ENCODE results near the gene HIVEP3. TPM values are rescaled to one million over a fixed set of nuclear protein-coding genes. Genes with fewer than 3 reads are reported as not detected.

HIVEP3 gene
- total RNA-seq, 1 donor from 2014 or later: 6.5 TPM

GRCh38 chr1:41714638-41715389 is 203.9 kb downstream of the HIVEP3 start:
- intact Hi-C loops (cut with micrococcal nuclease): no loop called here
- peak; percentile 42 for DNase-seq
- peak; percentile 27 for ATAC-seq

GRCh38 chr1:41713557-41714327 is 205.0 kb downstream of the HIVEP3 start:
- DNase-seq (no peak), ATAC-seq (no peak)
- intact Hi-C loops (cut with micrococcal nuclease): no loop called here

GRCh38 chr1:41713141-41713540 is 205.6 kb downstream of the HIVEP3 start:
- ATAC-seq (peak; percentile 17), DNase-seq (no peak)
- intact Hi-C loops (cut with micrococcal nuclease): no loop called here

DNA sequence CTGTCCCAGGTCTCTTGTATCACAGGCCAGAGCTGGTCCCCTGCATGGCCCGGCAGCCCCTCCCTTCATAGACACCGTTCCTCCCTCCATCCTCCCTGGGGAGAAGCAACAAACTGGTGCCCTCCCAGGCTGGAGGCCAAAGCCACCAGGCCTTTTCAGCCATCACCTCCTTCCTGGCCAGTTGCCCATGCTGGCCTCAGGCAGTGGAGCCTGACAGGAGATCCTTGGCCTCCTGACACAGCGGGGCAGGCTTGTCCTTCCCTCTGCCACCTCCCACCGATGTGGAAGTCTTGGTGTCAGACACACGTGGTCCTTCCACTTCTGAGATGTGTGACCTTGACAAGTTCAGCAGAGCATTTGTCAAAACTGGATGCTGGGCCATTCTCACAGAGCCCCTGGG is 206.0 kb downstream of the HIVEP3 start:
- intact Hi-C loops (cut with micrococcal nuclease): no loop called here
- ATAC-seq: peak; percentile 69
- DNase-seq: peak; percentile 66

- ATAC-seq (no peak), DNase-seq (no peak)
- intact Hi-C loops (cut with micrococcal nuclease): no loop called here
Measured at GRCh38 chr1:41712081-41712480, 206.6 kb downstream of the HIVEP3 start.

GRCh38 chr1:41711581-41711980 is 207.1 kb downstream of the HIVEP3 start:
- DNase-seq (no peak), ATAC-seq (no peak)
- intact Hi-C loops (cut with micrococcal nuclease): no loop called here

GRCh38 chr1:41710980-41711379 is 207.7 kb downstream of the HIVEP3 start:
- intact Hi-C loops (cut with micrococcal nuclease): no loop called here
- no peak for DNase-seq

DNA sequence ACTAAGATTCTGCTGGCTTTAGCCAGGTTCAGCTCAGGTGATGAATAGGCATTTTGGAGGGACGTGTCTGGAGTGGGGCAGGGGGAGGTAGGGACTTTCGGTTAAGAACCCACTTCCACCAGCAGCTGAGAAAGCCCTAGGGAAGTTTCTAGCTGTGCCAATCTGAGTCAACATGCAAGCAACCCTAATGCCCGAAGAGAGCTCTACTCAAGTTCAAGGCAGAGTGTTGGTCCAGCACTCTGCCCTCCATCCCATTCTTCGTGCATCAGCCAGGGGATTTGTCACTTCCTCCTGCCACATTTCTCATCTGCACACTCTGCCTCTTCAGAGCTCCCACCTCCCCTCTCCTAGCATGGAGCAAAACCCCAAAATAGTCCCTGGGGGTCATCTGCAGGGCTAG is 208.8 kb downstream of the HIVEP3 start:
- intact Hi-C loops (cut with micrococcal nuclease): no loop called here
- ATAC-seq (no peak), DNase-seq (no peak)

More at GRCh38 chr1:41710980-41711379, 207.7 kb downstream of the HIVEP3 start:
- no peak for ATAC-seq

- DNase-seq: no peak
- intact Hi-C loops (cut with micrococcal nuclease): no loop called here
- no peak for ATAC-seq
Measured at GRCh38 chr1:41709331-41709730, 209.4 kb downstream of the HIVEP3 start.

- intact Hi-C loops (cut with micrococcal nuclease): no loop called here
- ATAC-seq (no peak), DNase-seq (no peak)
Measured at GRCh38 chr1:41708332-41708731, 210.4 kb downstream of the HIVEP3 start.

GRCh38 chr1:41707793-41708192 is 210.9 kb downstream of the HIVEP3 start:
- intact Hi-C loops (cut with micrococcal nuclease): no loop called here
- ATAC-seq (no peak), DNase-seq (no peak)

- DNase-seq (no peak), ATAC-seq (no peak)
- intact Hi-C loops (cut with micrococcal nuclease): no loop called here
Measured at GRCh38 chr1:41705798-41706197, 212.9 kb downstream of the HIVEP3 start.

DNA sequence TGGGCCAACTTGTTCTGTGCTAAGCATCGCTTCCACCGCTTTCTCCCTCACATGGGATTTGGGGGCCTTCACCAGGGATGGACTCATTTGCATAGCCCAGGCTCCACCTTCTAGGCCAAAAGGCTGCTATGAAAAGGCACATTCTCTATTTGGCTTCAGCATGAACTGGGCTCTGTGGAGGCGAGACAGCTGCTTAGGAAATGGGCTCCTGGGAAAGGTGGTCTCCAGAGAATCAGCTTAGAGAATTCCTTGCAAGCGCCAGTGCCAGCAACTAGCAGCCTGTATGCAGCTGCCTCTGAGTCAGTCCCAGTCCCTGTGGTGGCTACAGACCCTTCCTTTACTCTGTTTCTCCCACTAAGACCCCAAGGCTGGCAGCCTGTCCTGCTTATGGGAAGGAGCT is 214.5 kb downstream of the HIVEP3 start:
- no peak for DNase-seq
- ATAC-seq: no peak
- intact Hi-C loops (cut with micrococcal nuclease): no loop called here

- DNase-seq (no peak), ATAC-seq (no peak)
- intact Hi-C loops (cut with micrococcal nuclease): no loop called here
Measured at GRCh38 chr1:41702771-41703170, 216.0 kb downstream of the HIVEP3 start.

DNA sequence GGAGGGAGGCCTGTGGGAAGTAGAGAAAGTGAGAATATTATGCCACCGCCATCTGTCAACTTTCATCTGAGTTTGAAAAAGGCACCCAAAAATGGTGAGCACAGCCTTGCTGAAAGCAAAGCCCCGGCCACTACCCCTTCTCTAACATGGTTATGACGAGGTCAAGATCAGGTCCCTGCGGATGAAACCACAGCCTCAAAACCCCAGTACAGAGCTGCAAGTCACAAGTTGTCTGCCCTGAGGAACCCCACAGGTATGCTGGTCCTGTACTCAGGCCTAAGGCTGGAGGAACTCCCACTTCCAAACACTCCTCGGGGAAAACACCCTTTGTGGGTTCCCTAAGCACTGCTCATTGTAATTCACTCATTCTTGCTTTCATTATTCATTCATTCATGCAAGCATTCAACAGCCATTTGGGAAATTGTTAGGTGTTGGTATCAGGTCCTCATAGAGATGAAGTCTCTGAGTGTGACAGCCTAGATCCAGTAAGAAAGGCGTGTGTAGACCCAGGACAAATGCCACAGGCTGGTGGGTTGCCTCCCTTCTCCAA is 217.7 kb downstream of the HIVEP3 start:
- DNase-seq: no peak
- intact Hi-C loops (cut with micrococcal nuclease): no loop called here
- no peak for ATAC-seq

GRCh38 chr1:41700581-41700980 is 218.1 kb downstream of the HIVEP3 start:
- intact Hi-C loops (cut with micrococcal nuclease): no loop called here
- ATAC-seq: no peak

GRCh38 chr1:41699861-41700248 is 218.9 kb downstream of the HIVEP3 start:
- intact Hi-C loops (cut with micrococcal nuclease): no loop called here
- DNase-seq: no peak
- ATAC-seq: no peak

More at GRCh38 chr1:41700581-41700980, 218.1 kb downstream of the HIVEP3 start:
- DNase-seq: no peak

DNA sequence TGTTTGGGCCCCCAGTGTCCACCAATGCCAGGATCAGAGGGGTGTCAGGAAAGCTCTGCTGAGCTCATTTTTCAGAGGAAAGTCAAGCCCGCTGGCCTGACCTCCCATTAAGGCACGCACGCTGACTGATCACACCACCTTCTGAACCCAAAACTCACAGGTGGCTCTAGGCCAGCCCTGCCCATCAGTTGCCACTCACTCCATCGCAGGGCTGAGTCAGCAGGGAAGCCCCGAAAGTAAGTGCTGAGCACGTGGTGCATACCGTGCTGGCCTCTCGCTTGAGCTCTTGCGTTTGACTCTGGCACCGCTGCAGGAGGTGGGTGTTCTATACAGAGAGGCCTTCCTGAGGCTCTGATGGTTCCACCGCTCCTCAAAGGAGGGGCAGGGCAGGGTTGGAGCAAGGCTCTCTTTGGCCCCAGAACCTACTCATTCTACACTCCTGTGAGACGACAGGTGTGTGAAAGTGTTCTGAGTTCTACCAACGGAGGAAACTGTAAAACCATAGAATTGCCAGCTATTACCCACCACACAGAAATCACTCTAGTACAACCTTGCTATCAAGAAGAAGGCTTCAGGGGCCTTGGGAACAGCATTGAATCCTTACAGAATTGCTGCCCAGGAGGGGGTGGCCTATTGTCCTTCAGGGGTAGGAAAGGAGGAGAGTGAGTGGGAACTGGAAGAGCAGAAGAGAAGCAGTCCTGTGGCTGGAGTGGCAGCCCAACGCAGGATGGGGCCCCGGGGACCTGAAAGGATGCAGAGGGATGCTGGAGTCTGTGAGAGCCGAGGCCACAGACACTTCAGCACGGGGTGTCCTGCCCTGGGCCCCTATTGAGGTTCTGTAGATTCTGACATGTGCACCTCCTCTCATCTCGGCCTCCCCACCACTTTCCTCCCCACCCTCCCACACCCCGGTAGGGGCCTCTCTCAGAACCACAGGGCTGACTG is 219.5 kb downstream of the HIVEP3 start:
- ATAC-seq (no peak), DNase-seq (no peak)
- intact Hi-C loops (cut with micrococcal nuclease): no loop called here

DNA sequence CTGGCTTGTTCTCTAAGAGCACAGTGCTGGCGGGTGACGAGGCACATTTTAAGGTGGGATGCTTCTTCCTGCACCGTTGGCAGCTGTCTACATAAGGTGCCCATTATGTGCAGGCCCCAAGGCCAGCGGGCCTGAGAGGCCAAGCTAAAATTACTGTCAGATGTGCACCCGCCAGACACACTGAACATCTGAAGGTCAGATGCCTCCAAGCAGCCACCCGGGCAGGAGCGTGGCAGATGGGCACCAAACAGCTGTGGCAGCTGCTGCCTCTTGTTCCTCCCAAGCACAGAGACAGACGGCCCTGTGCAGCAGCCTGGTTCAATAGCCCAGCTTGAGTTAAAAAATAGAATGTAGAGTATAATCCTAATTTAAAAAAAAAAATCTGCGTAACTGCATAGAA is 222.3 kb downstream of the HIVEP3 start:
- DNase-seq (peak; percentile 49), ATAC-seq (peak; percentile 64)
- intact Hi-C loops (cut with micrococcal nuclease): no loop called here
